HEK293 (cell line): Measurements from ENCODE around the gene SRSF4.

ENCODE experiments used
- CTCF ChIA-PET: fragments of 350-600 bp; formaldehyde crosslinking; extraction: SDS; loops from one replicate; lab custom pipeline; 2021; ENCODE audit warnings: antibody characterized with exemption; lab: Yijun Ruan, JAX
- POLR2A ChIA-PET: fragments of 300-600 bp; formaldehyde crosslinking; extraction: SDS; loops from one replicate; lab custom pipeline; 2020; ENCODE audit warnings: antibody characterized with exemption, inconsistent platforms; lab: Yijun Ruan, JAX
- H3K27ac ChIP-seq: fragments of 200-500 bp; sonication (Bioruptor generic); 2 replicates; pipeline ENCODE4 v1.5.1; 2014; ENCODE audit warnings: low read depth, low read length, control low read depth, inconsistent platforms; ENCODE audit errors: extremely low read depth
- H3K36me3 ChIP-seq, 2 experiments: fragments of 200-500 bp in 1 of 2; sonication (Bioruptor generic) in 1 of 2; 1 replicate in 1 of 2; 2 replicates in 1 of 2; pipeline ENCODE4 v1.5.1; 2014 to 2017; ENCODE audit warnings: inconsistent platforms in 2 of 2, low read length in 2 of 2; ENCODE audit not compliant: control insufficient read depth in 2 of 2, insufficient read depth in 1 of 2
- H3K4me1 ChIP-seq: fragments of 200-500 bp; sonication (Bioruptor generic); 2 replicates; pipeline ENCODE4 v1.5.1; 2014; ENCODE audit warnings: mild to moderate bottlenecking, low read length, inconsistent platforms; ENCODE audit not compliant: control insufficient read depth, insufficient read depth
- H3K4me3 ChIP-seq: 2 replicates; pipeline ENCODE4 v1.5.1; 2011; ENCODE audit warnings: low read depth, mild to moderate bottlenecking, control low read depth, low read length, moderate library complexity
- H3K9me3 ChIP-seq: fragments of 200-500 bp; sonication (Bioruptor generic); 2 replicates; pipeline ENCODE4 v1.5.1; 2014; ENCODE audit warnings: low read depth, low read length, inconsistent platforms; ENCODE audit not compliant: control insufficient read depth, insufficient read depth
- FEZF1 ChIP-seq: fragments of 450-650 bp; formaldehyde crosslinking; IDR thresholded peaks from 2 replicates; pipeline ENCODE4 v1.5.1; 2016; ENCODE audit warnings: missing biosample characterization, missing genetic modification characterization
- PATZ1 ChIP-seq: fragments of 450-650 bp; formaldehyde crosslinking; IDR thresholded peaks from 2 replicates; pipeline ENCODE4 v1.5.1; 2016; ENCODE audit warnings: missing biosample characterization, missing genetic modification characterization
- REST ChIP-seq: fragments of 450-650 bp; formaldehyde crosslinking; IDR thresholded peaks from 2 replicates; pipeline ENCODE4 v1.5.1; 2016; ENCODE audit warnings: missing biosample characterization, missing genetic modification characterization
- SP2 ChIP-seq: fragments of 450-650 bp; formaldehyde crosslinking; IDR thresholded peaks from 2 replicates; pipeline ENCODE4 v1.5.1; 2016; ENCODE audit warnings: missing biosample characterization, missing genetic modification characterization
- ZBTB11 ChIP-seq: fragments of 450-650 bp; formaldehyde crosslinking; conservative IDR thresholded peaks from 2 replicates; pipeline ENCODE4 v1.5.1; 2016; ENCODE audit warnings: low read depth, missing biosample characterization, missing genetic modification characterization
- ZNF10 ChIP-seq: fragments of 450-650 bp; formaldehyde crosslinking; IDR thresholded peaks from 2 replicates; pipeline ENCODE4 v1.5.1; 2017; ENCODE audit warnings: missing biosample characterization, missing genetic modification characterization
- ZNF140 ChIP-seq: fragments of 450-650 bp; formaldehyde crosslinking; IDR thresholded peaks from 2 replicates; pipeline ENCODE4 v1.5.1; 2016; ENCODE audit warnings: missing biosample characterization, missing genetic modification characterization
- ZNF311 ChIP-seq: fragments of 450-650 bp; formaldehyde crosslinking; IDR thresholded peaks from 2 replicates; pipeline ENCODE4 v1.5.1; 2017; ENCODE audit warnings: missing biosample characterization, missing genetic modification characterization, borderline replicate concordance
- ZNF324 ChIP-seq: fragments of 450-650 bp; formaldehyde crosslinking; IDR thresholded peaks from 2 replicates; pipeline ENCODE4 v1.5.1; 2016; ENCODE audit warnings: missing biosample characterization, missing genetic modification characterization
- ZNF341 ChIP-seq: fragments of 450-650 bp; formaldehyde crosslinking; IDR thresholded peaks from 2 replicates; pipeline ENCODE4; 2016; ENCODE audit warnings: low read depth, missing biosample characterization, missing genetic modification characterization
- ZNF350 ChIP-seq: fragments of 450-650 bp; formaldehyde crosslinking; IDR thresholded peaks from 2 replicates; pipeline ENCODE4 v1.5.0; 2017; ENCODE audit warnings: missing biosample characterization, mild to moderate bottlenecking, missing genetic modification characterization
- ZNF404 ChIP-seq: fragments of 450-650 bp; formaldehyde crosslinking; IDR thresholded peaks from 2 replicates; pipeline ENCODE4 v1.5.1; 2017; ENCODE audit warnings: missing biosample characterization, missing genetic modification characterization
- ZNF423 ChIP-seq: fragments of 450-650 bp; formaldehyde crosslinking; IDR thresholded peaks from 2 replicates; pipeline ENCODE4 v1.5.1; 2016; ENCODE audit warnings: missing biosample characterization, missing genetic modification characterization
- ZNF548 ChIP-seq: fragments of 450-650 bp; formaldehyde crosslinking; IDR thresholded peaks from 2 replicates; pipeline ENCODE4 v1.5.1; 2016; ENCODE audit warnings: missing biosample characterization, missing genetic modification characterization
- ZNF629 ChIP-seq: fragments of 450-650 bp; formaldehyde crosslinking; IDR thresholded peaks from 2 replicates; pipeline ENCODE4 v1.5.1; 2017; ENCODE audit warnings: missing biosample characterization, missing genetic modification characterization
- ZNF654 ChIP-seq: fragments of 450-650 bp; formaldehyde crosslinking; IDR thresholded peaks from 2 replicates; pipeline ENCODE4 v1.5.1; 2016; ENCODE audit warnings: low read depth, missing biosample characterization, missing genetic modification characterization
- ZNF776 ChIP-seq: fragments of 450-650 bp; formaldehyde crosslinking; IDR thresholded peaks from 2 replicates; pipeline ENCODE4 v1.5.0; 2017; ENCODE audit warnings: missing biosample characterization, missing genetic modification characterization, borderline replicate concordance
- ZNF785 ChIP-seq: fragments of 450-650 bp; formaldehyde crosslinking; IDR thresholded peaks from 2 replicates; pipeline ENCODE4 v1.5.1; 2016; ENCODE audit warnings: missing biosample characterization, missing genetic modification characterization
- ZSCAN18 ChIP-seq: fragments of 450-650 bp; formaldehyde crosslinking; IDR thresholded peaks from 2 replicates; pipeline ENCODE4 v1.5.1; 2016; ENCODE audit warnings: missing biosample characterization, missing genetic modification characterization

The SRSF4 gene

GRCh38 chr1:29200906-29201594 is 19.4 kb upstream of the SRSF4 start:
- ChIA-PET CTCF (interaction anchor here (0.6 to 10.8 kb wide), 7 partner anchors 20 to 428 kb away, joined by 3 to 159 read pairs (median 17); partner anchors contain the start of gene SRSF4), POLR2A (interaction anchor here (2.2 kb wide), 1 partner anchor 19 kb away, joined by 17 read pairs; the partner anchor contains the start of gene SRSF4)
- no peaks in the 10 kb centered on the region for H3K9me3 ChIP-seq
- no peak overlapping the region for H3K4me3 ChIP-seq
- TF ChIP-seq ZNF140 (tag by site-specific recombination) (no peak), FEZF1 (tag by site-specific recombination) (no peak), ZNF10 (no peak), ZNF423 (no peak), ZNF654 (tag by site-specific recombination) (no peak), ZNF785 (no peak), ZNF324 (tag by site-specific recombination) (no peak), ZNF341 (tag by site-specific recombination) (no peak), ZNF350 (tag by site-specific recombination) (no peak), PATZ1 (tag by site-specific recombination) (no peak), ZNF311 (no peak), SP2 (tag by site-specific recombination) (no peak)
- no peak overlapping the region for H3K27ac ChIP-seq
- H3K36me3 ChIP-seq = peaks cover 10 to 89% of the 10 kb centered on the region in 2 experiments; a peak in 2 of 3 replicates
- H3K4me1 ChIP-seq = no peaks in the 10 kb centered on the region

- H3K36me3 ChIP-seq = peaks cover 10 to 94% of the 10 kb centered on the region in 2 experiments; a peak in 2 of 3 replicates
- ChIA-PET CTCF (interaction anchor here (0.6 to 10.8 kb wide), 13 partner anchors 16 to 1103 kb away, joined by 3 to 159 read pairs (median 5); partner anchors contain the start of gene SRSF4), POLR2A (interaction anchor here (0.9 to 1.5 kb wide), 3 partner anchors 15 to 316 kb away, joined by 5 to 9 read pairs (median 8); partner anchors contain the start of gene SRSF4)
- no peak overlapping the region for H3K4me3 ChIP-seq
- H3K27ac ChIP-seq = no peak overlapping the region
- no peaks in the 10 kb centered on the region for H3K4me1 ChIP-seq
- no peaks in the 10 kb centered on the region for H3K9me3 ChIP-seq
- TF ChIP-seq ZNF629 (tag by site-specific recombination) (no peak), REST (tag by site-specific recombination) (no peak), ZBTB11 (no peak), ZSCAN18 (no peak), ZNF404 (tag by site-specific recombination) (no peak), ZNF776 (tag by site-specific recombination) (no peak), ZNF548 (tag by site-specific recombination) (no peak)
Measured at GRCh38 chr1:29197993-29198392, 16.3 kb upstream of the SRSF4 start.
